HAP-1 (cell line): ENCODE results near the gene CISD3.

Experiments used
- DNase-seq, 2 experiments: peaks; one replicate each; pipeline ENCODE4 v3.0.0-alpha.2; 2016 to 2020; ENCODE audit warnings: low spot score in 2 of 2
- H3K27me3 ChIP-seq: fragments of 250-450 bp; sonication (Bioruptor Pico); 2 replicates; pipeline ENCODE4 v1.5.1; 2020; ENCODE audit warnings: low read depth, mild to moderate bottlenecking, moderate library complexity
- H3K36me3 ChIP-seq: fragments of 250-450 bp; sonication (Bioruptor Pico); replicated peaks from 2 replicates; pipeline ENCODE4 v1.5.1; 2020; ENCODE audit warnings: mild to moderate bottlenecking
- H3K4me1 ChIP-seq: fragments of 250-450 bp; sonication (Bioruptor Pico); 2 replicates; pipeline ENCODE4 v1.5.1; 2020; ENCODE audit warnings: mild to moderate bottlenecking
- H3K4me3 ChIP-seq: fragments of 250-450 bp; sonication (Bioruptor Pico); 2 replicates; pipeline ENCODE4 v1.5.1; 2020; ENCODE audit warnings: mild to moderate bottlenecking, moderate library complexity
- H3K9me3 ChIP-seq: fragments of 250-450 bp; sonication (Bioruptor Pico); 2 replicates; pipeline ENCODE4 v1.5.1; 2020; ENCODE audit warnings: mild to moderate bottlenecking, moderate library complexity
- in situ Hi-C: fragments of 300-500 bp; cut with MboI; formaldehyde crosslinking; loops from 3 replicates; pipeline ENCODE4 v1.14.3; 2020; ENCODE audit warnings: low sequenced_read_pairs, inconsistent platforms, mixed read lengths

Gene CISD3

DNA sequence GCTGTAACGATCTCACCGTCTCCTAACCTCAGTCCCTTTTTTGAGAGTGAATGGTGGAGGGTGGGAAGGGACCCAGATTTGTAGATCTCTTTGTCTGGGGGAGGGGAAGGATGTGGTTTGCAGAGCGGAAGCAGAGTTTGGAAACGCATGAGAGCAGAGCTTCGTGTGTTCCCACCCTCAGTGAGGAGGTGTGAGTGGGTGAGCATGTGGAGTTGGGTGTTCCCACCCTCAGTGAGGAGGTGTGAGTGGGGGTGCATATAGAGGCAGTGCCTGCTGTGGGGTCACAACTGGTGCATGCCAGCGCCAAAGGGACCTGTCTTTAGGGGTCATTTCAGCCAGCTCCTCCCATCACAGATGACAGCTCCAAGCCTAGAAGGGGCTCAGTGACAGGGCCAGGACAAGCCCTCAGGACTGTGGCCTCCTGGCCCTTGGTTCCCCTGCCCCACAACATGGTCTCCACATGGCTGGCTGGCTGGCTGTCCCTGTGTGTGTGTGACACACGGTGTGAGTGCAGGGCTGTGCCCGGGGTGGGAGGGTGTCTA lies 1.8 kb upstream of the CISD3 start:
- no peaks in the 10 kb centered on the region for H3K27me3 ChIP-seq
- peaks cover 7% of the 10 kb centered on the region for H3K4me1 ChIP-seq
- DNase-seq = no peak
- in situ Hi-C loops = no loop called here
- no peak overlapping the region for H3K4me3 ChIP-seq
- 0 out of 2 replicates have a peak, but pooled peaks cover 2% of the 10 kb centered on the region for H3K9me3 ChIP-seq
- peaks cover 34% of the 10 kb centered on the region for H3K36me3 ChIP-seq

GRCh38 chr17:38729368-38729885 lies 714 bp upstream of the CISD3 start:
- DNase-seq = no peak

GRCh38 chr17:38730526-38731379 lies 612 bp downstream of the CISD3 start:
- peaks cover 7% of the 10 kb centered on the region for H3K4me1 ChIP-seq
- H3K4me3 ChIP-seq = peak overlapping the region; percentile 71
- H3K27me3 ChIP-seq = no peaks in the 10 kb centered on the region
- in situ Hi-C loops = loop anchor here (5.0 kb wide), 1 partner anchor 53 kb away; no protein-coding TSS in a partner anchor
- DNase-seq = peak; percentile 47 to 80
- peaks cover 49% of the 10 kb centered on the region for H3K36me3 ChIP-seq
- 0 out of 2 replicates have a peak, but pooled peaks cover 2% of the 10 kb centered on the region for H3K9me3 ChIP-seq

More at GRCh38 chr17:38729368-38729885, 714 bp upstream of the CISD3 start:
- Histone ChIP-seq H3K27me3 (no peaks in the 10 kb centered on the region), H3K4me1 (peaks cover 7% of the 10 kb centered on the region), H3K9me3 (0 out of 2 replicates have a peak, but pooled peaks cover 2% of the 10 kb centered on the region), H3K4me3 (peak overlapping the region; percentile 34), H3K36me3 (peaks cover 44% of the 10 kb centered on the region)
- in situ Hi-C loops = no loop called here

DNA sequence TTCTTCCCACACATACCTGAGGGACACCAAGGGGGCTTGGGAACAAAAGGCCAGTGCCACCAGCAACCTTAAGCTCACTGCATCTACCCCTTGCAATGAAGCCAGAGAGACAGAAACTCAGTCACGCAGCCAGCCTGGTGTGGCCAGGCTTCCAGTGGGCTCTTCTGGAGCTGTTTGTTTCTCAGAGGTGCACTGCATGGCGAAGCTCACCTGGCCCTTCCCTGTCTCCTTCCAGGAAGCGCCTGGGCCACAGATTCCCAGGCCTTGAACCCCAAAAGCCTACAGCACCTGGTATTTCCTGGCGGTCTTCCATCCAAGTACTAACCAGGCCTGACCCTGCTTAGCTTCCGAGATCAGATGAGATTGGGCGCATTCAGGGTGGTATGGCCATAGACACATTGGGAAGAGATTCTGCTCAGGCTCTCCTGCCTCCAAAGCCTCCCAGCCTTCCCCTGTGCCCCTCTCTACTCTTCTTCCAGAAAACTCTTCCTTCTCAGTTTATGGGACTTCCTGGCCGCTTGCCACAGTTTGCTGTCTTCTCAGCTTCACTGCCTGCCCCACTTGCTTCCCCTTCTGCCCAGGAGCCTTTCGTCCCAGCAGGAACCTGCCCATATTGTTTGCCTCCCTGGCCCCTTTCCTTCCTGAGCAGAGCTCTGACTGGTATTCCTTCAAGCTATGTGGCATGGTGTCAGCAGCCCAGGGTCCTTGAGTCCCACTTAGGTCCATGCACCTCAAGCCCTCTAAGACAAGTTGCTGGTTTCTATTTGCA lies 1.6 kb downstream of the CISD3 start:
- Histone ChIP-seq H3K4me3 (peak overlapping the region; percentile 71), H3K4me1 (peaks cover 7% of the 10 kb centered on the region), H3K36me3 (peaks cover 59% of the 10 kb centered on the region), H3K9me3 (0 out of 2 replicates have a peak, but pooled peaks cover 2% of the 10 kb centered on the region), H3K27me3 (no peaks in the 10 kb centered on the region)
- DNase-seq = no peak
- in situ Hi-C loops = loop anchor here (5.0 kb wide), 1 partner anchor 54 kb away; no protein-coding TSS in a partner anchor

GRCh38 chr17:38732376-38733281 lies 2.5 kb downstream of the CISD3 start:
- H3K27me3 ChIP-seq = no peaks in the 10 kb centered on the region
- peaks cover 7% of the 10 kb centered on the region for H3K4me1 ChIP-seq
- H3K9me3 ChIP-seq = 0 out of 2 replicates have a peak, but pooled peaks cover 2% of the 10 kb centered on the region
- peaks cover 68% of the 10 kb centered on the region for H3K36me3 ChIP-seq
- no peak overlapping the region for H3K4me3 ChIP-seq
- DNase-seq = no peak
- in situ Hi-C loops = loop anchor here (5.0 kb wide), 1 partner anchor 55 kb away; no protein-coding TSS in a partner anchor

DNA sequence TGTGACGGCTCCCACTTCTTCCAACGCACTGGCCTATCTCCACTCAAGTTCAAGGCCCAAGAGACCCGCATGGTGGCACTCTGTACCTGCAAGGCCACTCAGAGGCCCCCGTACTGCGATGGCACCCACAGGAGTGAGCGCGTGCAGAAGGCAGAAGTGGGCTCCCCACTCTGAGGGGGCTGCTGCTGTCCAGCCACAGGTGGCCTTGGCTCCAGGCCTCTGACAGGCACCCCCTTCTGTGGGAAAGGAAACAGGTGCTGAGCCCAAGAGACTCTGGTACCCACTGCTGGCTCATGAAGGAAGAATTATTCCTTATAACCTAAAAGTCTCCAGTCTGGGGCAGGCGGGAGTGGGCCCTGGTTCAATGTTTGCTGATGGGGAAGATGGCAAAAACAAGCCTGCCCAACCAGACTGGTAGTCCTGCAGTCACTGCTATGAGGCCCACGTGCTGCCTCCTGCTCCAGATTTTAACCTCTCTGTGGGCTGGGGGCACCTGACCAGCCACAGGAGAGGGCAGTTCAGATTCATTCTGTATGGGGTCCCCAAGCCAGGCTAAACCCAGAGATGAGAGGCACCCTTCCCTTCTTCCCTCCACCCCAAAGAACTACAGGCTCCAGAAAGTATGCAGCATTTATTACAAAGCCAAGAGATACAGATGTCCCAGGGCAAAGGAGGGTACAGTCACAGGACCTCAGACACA lies 3.3 kb downstream of the CISD3 start:
- in situ Hi-C loops = loop anchor here (5.0 kb wide), 1 partner anchor 56 kb away; no protein-coding TSS in a partner anchor
- DNase-seq = no peak
- Histone ChIP-seq H3K9me3 (0 out of 2 replicates have a peak, but pooled peaks cover 2% of the 10 kb centered on the region), H3K27me3 (no peaks in the 10 kb centered on the region), H3K4me3 (no peak overlapping the region), H3K36me3 (peaks cover 74% of the 10 kb centered on the region), H3K4me1 (peaks cover 7% of the 10 kb centered on the region)

DNA sequence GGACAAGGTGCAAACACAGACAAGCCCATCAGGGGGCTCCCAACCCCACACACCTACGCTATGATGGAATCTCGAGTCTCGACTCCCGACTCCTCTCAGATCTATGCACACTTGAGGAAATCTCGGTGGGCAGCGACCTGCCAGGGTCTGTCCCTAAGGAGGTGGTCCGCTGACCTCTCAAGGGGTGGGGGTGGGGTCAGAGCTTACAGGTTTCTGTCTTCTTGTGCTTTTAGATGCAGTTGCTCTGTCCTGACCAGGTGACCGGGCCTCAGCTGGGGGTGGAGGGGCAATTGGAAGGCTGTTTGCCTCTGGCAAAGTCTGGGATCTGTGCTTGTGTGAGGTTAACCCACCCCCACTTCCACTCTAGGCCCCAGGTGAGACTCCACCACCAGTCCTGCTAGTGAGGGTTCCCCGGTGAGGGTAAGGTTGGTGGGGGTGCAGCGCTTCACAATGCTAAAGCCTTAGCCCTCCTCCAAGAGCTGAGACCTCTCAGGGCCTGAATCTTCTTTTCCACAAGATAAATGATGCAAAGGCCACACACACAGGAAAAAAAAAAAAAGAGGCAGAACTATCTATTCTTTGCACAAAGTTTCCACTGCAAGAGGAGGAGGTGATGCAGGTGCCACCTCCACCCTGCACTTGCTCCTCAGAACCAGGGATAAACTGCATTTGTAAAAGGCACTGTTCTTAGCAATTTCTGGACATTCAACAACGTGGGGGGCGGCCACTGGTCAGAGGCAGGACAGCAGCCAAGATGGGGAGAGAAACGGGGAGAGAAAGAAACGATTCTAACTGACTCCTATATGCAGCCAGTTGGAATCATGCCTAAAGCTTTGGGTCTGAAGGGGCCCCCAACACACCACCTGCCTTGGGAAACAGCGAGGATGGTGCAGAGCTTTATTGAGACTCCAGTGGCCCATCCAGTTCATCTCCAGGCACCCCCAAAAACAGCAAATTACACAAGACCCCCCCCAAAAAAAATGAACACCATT lies 4.1 kb downstream of the CISD3 start:
- in situ Hi-C loops = loop anchor here (5.0 kb wide), 1 partner anchor 57 kb away; no protein-coding TSS in a partner anchor
- Histone ChIP-seq H3K4me1 (peaks cover 7% of the 10 kb centered on the region), H3K9me3 (0 out of 2 replicates have a peak, but pooled peaks cover 2% of the 10 kb centered on the region), H3K36me3 (peaks cover 82% of the 10 kb centered on the region), H3K27me3 (no peaks in the 10 kb centered on the region), H3K4me3 (no peak overlapping the region)
- peak in 1 of 2 experiments; percentile 55 for DNase-seq

- Histone ChIP-seq H3K9me3 (0 out of 2 replicates have a peak, but pooled peaks cover 2% of the 10 kb centered on the region), H3K4me3 (no peak overlapping the region), H3K4me1 (peaks cover 7% of the 10 kb centered on the region), H3K36me3 (peaks cover 84% of the 10 kb centered on the region), H3K27me3 (no peaks in the 10 kb centered on the region)
- in situ Hi-C loops = no loop called here
- peak in 1 of 2 experiments; percentile 82 for DNase-seq
These were observed 5.2 kb downstream of the CISD3 start for GRCh38 chr17:38735161-38735997.

GRCh38 chr17:38738007-38738662 lies 8.0 kb downstream of the CISD3 start:
- Histone ChIP-seq H3K9me3 (no peaks in the 10 kb centered on the region), H3K27me3 (no peaks in the 10 kb centered on the region), H3K4me1 (no peaks in the 10 kb centered on the region), H3K4me3 (no peak overlapping the region), H3K36me3 (peaks cover 64% of the 10 kb centered on the region)
- no peak for DNase-seq
- in situ Hi-C loops = no loop called here

GRCh38 chr17:38738686-38739085 lies 8.5 kb downstream of the CISD3 start:
- no peaks in the 10 kb centered on the region for H3K4me1 ChIP-seq
- no peak overlapping the region for H3K4me3 ChIP-seq
- H3K9me3 ChIP-seq = no peaks in the 10 kb centered on the region
- no peak for DNase-seq
- peaks cover 59% of the 10 kb centered on the region for H3K36me3 ChIP-seq
- in situ Hi-C loops = no loop called here
- no peaks in the 10 kb centered on the region for H3K27me3 ChIP-seq
